GM18505 (cell line): ENCODE results near the gene ASTN2.

ENCODE experiments used
- ATAC-seq: cut with Tn5 transposase; IDR thresholded peaks from one replicate; pipeline ENCODE4 v1.9.1; 2021; ENCODE audit not compliant: unreplicated experiment
- POLR2A ChIP-seq: IDR thresholded peaks from 4 replicates; pipeline ENCODE4 v1.6.1; 2011; ENCODE audit warnings: borderline replicate concordance; ENCODE audit not compliant: insufficient read depth, insufficient read length; ENCODE audit errors: extremely low read depth

Gene ASTN2

DNA sequence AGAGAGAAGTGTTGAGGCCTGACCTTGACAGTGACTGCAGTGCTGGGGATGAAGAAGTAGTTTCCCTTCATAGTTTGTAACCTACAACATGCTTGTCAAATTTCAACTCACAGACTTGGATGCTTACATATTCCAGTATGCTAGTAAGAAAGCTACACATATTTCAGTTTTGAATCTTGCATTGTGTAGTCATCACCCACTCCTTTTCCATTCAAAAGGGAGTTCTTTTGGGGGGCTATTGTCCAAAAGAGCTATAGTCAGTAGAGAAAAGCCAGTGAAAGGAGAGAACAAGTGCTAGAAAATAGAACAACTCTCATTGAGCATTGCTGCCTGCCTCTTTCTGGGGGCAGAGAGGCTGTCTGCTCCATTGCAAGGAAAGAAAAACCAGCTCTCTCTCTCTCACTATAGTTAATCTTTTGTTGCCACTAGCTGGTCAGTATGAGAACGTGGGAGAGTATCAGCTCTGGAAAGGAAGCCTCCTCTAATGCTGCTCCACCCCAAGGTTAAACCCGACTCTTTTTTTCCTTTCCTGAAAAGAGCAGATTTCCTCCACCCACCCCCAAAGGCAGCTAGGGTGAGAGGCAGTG lies 7.3 kb downstream of the ASTN2 start:
- no peak for TF ChIP-seq POLR2A
- ATAC-seq: no peak

DNA sequence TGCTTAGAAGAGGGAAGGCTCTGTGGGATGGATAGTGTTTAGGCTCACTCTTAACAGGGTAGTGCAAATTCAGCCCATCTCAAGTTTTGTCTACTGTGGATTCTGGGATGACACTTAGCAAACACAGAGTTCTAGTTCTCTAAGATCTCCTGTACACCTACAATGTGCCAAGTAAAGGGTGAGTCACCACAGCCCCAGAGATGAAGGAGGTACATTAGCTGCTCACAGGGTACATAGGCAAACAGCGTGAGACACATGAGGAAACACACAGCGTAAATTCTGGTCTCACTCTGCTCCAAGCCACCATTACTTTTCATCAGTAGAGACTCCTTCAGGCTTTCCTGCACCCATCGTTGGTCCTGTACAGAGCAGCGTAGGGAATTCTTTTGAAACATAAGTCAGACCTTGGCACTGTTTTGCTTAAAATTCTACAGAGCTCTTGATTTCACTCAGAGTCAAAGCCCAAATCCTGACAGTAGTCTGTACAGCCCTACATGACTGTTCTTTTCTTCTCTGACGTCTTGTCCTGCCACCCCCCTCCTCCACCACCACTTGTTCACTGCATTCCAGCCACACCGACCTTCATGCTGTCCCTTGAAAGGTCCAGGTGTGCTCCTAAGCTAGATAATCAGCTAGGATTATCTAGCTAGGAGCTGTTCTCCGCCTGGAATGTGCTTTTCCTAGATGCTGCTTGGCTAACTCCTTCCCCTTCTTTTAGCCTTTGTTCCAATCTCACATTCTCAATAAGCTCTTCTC lies 8.7 kb downstream of the ASTN2 start:
- no peak for ATAC-seq
- TF ChIP-seq POLR2A: no peak

DNA sequence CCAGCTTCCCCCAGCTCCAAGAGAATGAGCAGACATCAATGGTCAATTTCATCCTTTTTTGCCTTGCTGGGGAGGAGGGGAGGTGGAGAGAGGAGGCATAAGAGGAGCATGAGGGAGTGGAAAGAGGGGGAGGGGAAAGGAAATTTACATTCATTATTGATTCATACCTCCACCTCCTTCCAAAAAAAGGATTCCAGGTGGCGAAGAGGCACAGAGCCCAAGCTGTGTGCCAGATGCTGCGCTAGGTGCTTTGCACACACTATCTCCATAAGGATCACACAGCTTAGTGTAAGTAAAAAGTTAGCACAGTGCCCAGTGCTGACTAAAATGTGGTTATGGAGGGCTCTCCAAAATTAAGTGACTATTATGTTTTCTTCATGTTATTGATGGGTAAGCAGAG lies 11.0 kb downstream of the ASTN2 start:
- no peak for TF ChIP-seq POLR2A
- no peak for ATAC-seq

DNA sequence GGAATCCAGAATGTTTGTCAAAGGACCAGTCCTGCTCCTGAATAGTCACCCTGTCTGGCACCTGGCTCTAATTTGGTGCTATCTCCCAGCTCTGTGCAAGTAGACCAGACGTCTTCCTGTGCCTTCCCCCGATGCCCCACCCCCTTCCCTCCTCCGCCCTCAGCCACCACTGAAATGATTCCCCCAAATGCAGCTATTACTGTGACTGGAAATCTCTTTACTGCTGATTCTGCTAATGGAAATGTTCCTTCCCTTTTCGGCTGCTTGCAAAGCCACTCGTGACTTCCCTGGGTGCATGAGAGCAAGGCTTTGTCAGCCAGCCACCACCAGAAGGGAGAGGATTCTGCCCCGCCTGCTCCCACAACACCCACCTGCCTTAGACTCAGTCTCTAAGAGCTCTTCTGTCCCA lies 11.4 kb downstream of the ASTN2 start:
- no peak for ATAC-seq

DNA sequence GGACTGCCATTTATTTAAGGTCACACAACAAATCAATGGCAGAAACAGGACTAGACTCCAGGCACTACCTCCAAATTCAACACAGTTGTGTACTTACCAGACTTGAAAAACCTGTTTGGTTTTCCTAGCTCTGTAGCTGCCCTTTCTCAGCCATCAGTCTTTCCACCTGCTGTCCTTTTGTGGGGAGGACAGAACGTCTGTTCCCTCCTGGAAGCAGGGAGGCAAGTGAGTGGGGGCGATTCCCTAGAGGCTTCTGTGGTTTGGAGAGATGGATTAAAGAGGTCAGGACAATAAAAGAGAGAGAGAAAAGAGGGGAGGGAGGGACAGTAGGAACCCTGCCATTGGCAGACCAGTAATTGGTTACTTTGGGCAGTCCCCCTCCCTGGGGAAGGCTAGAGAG lies 14.7 kb downstream of the ASTN2 start:
- ATAC-seq: no peak
- TF ChIP-seq POLR2A: no peak

More for the DNA sequence above, 11.4 kb downstream of the ASTN2 start:
- TF ChIP-seq POLR2A: no peak

DNA sequence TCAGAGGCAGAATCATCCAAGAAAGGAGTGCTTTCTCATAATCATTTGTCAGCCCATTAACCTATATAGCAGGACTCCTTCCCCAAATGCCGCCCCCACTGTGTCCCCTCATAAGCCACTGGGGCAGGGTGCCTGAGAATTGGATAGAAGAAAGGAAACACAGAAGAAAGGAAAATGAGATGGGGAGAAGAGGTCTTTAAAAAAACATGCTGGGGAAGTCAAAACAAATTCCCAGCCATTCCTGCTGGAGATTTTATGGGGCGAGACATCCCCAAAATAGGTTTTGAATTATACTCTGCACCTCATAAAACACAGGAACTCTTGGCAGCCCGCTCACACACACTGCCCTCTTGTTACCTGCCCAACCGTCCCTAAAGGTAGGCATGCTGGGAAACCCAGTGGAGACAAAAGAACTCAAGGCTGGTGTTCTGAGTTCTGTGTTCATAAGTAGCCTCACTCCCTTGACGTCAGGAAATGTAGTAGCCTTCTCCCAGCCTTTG lies 19.7 kb downstream of the ASTN2 start:
- TF ChIP-seq POLR2A: no peak
- no peak for ATAC-seq

DNA sequence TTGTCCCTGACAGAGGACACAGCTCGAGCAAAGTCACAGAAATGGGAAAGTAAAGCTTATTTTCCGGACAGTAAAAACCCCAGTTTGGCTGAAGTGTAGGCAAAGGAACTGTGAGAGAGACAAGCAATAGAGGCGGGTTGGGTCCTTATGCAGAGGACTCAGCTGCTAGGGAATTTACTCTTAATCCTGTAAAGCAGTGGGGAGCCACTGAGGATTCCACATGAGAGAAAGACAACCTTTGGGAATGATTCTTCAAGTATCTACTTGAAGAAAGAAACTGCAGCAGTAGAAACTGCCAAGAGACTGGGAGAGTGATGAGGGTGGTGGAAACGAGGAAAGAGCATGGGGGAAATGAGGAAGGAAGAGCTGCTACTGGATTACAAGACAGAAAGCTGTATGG lies 20.2 kb downstream of the ASTN2 start:
- no peak for TF ChIP-seq POLR2A
- ATAC-seq: no peak

DNA sequence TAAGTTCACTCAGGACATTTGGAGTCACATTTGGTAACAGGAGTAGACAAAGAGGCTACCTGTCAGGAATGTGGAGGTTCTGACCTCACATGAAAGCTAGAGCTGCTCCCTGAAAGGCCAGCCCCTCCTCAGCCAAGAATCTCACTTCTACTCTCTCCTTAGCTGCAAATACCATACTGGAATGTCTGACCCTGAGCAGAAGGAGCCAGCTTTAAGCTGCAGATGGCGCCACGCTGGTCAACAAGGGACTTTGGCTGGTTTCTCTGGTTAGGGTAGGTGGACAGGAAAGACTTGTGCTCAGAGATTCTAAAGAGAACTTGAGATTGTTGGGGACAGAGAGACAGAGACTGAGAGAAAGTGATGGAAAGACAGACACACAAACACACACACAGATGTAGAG lies 21.9 kb downstream of the ASTN2 start:
- ATAC-seq: no peak
- no peak for TF ChIP-seq POLR2A

DNA sequence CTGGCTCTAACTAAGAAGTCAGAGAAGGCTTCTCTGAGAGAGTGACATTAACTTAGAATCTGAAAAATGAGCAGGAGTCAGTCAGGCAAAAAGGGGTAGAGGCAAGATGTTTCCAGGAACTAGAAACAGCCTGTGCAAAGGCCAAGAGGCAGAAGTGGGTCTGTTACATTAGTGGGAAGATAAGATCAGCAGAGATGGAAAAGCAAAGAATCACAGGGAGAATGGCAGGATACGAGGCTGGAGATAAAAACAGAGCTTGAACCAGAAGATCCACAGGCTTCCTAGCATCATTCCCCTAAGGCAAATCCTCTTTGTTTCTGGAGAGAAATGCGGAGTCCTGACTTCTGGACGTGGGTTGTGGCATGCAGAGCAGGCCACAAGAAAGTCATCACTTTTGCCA lies 27.4 kb downstream of the ASTN2 start:
- no peak for ATAC-seq
- no peak for TF ChIP-seq POLR2A

DNA sequence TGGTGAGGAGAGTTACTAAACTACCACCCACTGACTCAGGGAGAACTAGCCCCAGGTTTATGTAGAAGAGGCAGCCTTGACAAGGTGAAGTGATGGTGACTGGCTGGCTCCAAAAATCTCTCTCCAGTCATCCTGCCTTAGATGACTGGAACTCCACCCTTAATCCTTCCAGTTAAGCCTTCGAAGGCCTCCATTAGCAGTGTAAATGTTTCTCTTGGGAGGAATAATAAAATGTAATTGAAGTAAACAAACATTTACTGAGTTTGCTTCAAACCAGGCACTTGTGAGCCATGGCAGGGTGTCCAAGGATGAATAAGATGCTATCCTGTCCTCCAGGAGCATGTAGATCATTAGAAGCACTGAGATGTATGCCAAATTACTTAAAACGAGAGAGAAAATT lies 35.5 kb downstream of the ASTN2 start:
- ATAC-seq: no peak
- no peak for TF ChIP-seq POLR2A

DNA sequence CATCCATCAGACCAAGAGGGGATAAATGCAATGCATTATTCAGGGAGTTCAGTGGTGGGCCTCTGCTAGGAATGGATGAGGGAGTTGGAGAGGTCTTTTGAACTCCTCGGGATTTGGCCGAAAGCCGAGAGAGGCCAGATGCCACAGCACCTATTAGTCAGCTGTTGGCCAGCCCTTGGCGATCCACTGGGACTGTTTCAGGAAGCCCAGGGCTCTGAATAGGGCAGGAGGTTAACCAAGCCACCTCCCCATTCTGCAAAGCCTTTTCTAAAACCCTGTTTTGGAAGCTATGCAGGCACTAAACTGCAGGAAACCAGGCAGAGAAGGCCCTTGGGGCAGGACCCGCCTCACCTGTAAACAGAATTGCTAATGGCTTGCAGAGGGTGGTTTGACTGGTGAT lies 37.8 kb downstream of the ASTN2 start:
- no peak for TF ChIP-seq POLR2A
- ATAC-seq: no peak

DNA sequence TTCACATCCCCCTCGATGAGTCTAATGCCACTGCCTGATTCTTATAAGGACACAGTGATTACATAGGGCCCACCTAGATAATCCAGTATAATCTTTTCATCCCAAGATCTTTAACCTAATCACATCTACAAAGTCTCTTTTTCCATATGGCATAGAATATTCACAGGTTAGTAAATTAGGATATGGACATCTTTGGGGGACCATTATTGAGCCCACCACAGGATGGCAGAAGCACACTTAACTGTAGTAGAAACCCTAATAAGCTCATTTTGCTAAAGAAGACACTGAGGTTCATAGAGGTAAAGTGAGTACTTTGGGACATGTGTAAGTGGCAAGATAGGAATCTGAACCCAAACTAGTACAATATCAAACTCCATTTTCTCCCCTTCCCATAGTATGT lies 38.9 kb downstream of the ASTN2 start:
- no peak for ATAC-seq
- no peak for TF ChIP-seq POLR2A

DNA sequence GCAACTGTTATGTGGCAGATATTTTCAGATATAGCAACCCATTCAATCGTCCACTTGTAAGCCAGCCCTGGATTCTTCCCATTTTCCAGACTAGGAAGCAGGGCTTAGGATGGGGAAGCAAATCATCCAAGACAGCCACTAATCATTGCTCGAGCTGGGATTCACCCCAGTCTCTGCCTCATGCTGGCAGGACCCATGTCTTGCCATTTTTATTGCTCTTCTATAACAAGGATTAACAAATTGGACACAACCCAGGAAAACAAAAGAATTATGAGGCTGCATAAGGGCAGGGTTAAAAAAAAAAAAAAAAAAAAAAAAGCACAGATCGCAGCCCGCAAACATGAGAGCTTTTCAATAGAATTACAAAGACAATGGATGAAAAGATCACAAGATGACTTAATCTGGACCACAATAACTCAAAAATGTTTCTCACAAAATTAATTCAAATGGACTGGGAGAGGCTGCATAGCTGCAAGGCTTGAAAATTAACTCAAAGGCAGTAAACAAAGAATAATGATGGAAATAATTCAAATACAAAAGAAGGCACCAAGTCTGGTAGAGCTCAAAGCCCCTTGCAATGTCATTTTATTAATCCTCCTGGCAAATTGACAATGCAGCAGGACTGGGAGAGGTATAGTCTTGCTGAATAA lies 40.7 kb downstream of the ASTN2 start:
- ATAC-seq: no peak
- TF ChIP-seq POLR2A: no peak

DNA sequence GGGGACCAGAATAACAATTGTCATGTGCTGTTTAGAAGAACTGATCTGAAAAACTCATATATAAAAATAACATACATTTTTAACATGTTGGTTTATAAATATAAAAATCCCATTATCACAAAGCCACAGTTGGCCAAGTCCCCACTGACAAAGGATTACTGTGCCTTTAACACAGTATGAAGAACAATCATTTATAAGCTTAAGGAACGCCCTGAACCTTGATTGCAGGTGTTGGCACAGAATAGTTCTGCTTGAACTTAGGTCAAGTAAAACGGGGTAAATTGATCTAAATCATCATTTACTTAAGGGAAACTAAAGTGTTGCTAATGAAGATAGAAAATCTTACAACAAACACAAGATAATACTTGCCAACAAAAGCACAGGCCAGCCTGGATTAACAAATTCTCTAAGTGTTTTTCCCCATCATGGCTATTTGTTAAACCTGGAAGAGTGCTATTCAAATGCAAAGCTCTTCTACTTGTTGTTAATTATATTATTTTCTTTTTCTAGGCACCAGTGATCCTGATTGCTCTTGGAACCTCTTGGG lies 46.1 kb downstream of the ASTN2 start:
- ATAC-seq: no peak
- no peak for TF ChIP-seq POLR2A

DNA sequence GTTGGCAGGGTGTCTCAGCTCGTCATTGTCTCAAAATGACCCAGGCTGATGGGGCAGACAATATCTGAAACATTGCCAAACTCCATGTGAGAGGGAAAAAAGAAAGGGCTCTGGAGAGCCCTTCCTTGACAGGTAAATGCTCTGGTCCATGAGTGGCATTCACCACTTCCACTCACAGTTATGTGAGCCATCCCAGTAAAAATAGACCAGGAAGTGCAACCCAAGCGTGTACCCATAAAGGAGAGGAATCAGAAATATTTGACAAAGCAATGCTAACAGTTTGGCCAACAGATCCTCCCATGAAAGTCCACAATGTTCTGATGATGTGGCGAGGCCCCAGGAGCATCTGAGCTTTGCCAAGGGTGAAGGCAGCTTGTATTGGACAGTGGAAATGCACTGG lies 49.4 kb downstream of the ASTN2 start:
- ATAC-seq: no peak

DNA sequence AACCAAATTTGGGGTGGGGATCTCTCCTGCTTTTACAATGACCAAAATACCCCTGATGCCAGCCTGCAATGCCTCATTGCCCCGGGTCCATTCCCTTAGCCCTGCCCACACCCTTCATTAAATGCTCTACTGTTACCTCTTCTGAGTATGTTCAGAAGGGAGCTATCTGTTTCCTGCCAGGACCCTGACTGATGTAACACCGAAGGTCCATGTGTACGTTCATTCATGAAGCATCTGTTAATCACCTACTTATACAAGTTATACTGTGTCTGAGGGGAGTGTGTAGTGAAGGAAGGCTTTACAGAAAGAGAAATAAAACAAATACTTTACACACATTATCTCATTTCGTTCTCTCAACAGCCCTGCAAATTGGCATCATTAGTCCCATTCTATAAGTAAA lies 51.9 kb downstream of the ASTN2 start:
- no peak for ATAC-seq
- TF ChIP-seq POLR2A: no peak

More for the DNA sequence above, 49.4 kb downstream of the ASTN2 start:
- no peak for TF ChIP-seq POLR2A
